ENCODE results near the gene HOXA5.

HOXA5 gene

GRCh38 chr7:27160145-27160545 is 16.7 kb upstream of the HOXA5 start:
- no peak for DNase-seq (ENCODE audit: low read depth)

GRCh38 chr7:27159266-27160144 is 16.0 kb upstream of the HOXA5 start:
- DNase-seq (ENCODE audit: low read depth): no peak

GRCh38 chr7:27158436-27159265 is 15.2 kb upstream of the HOXA5 start:
- no peak for DNase-seq (ENCODE audit: low read depth)

- DNase-seq (ENCODE audit: low read depth): no peak
These were observed 14.4 kb upstream of the HOXA5 start for GRCh38 chr7:27157702-27158431.

- peak; percentile 34 for DNase-seq (ENCODE audit: low read depth)
These were observed 13.6 kb upstream of the HOXA5 start for GRCh38 chr7:27156916-27157701.

- DNase-seq (ENCODE audit: low read depth): peak; percentile 77
These were observed 13.0 kb upstream of the HOXA5 start, which contains the start of gene HOXA7 for GRCh38 chr7:27156508-27156898. Gene HOXA7, minus strand, starts transcription at chr7:27156675. Its CDS starts 130 bp downstream, at chr7:27156545.

- DNase-seq (ENCODE audit: low read depth): peak; percentile 52
These were observed 12.5 kb upstream of the HOXA5 start for GRCh38 chr7:27155816-27156507.

GRCh38 chr7:27154901-27155815 is 11.7 kb upstream of the HOXA5 start:
- no peak for DNase-seq (ENCODE audit: low read depth)

- DNase-seq (ENCODE audit: low read depth): no peak
These were observed 10.9 kb upstream of the HOXA5 start for GRCh38 chr7:27154369-27154768.

GRCh38 chr7:27153526-27153925 is 10.0 kb upstream of the HOXA5 start:
- no peak for DNase-seq (ENCODE audit: low read depth)

GRCh38 chr7:27152816-27153442 is 9.4 kb upstream of the HOXA5 start:
- DNase-seq (ENCODE audit: low read depth): no peak

GRCh38 chr7:27151931-27152815 is 8.7 kb upstream of the HOXA5 start, which contains the start of gene HOXA3:
Gene HOXA3, minus strand, starts transcription at chr7:27152583. Its CDS starts 41,943 bp downstream, at chr7:27110640.
- peak; percentile 86 for DNase-seq (ENCODE audit: low read depth)

- peak; percentile 13 for DNase-seq (ENCODE audit: low read depth)
These were observed 8.0 kb upstream of the HOXA5 start for GRCh38 chr7:27151341-27151930.

GRCh38 chr7:27150568-27151340 is 7.3 kb upstream of the HOXA5 start:
- peak; percentile 84 for DNase-seq (ENCODE audit: low read depth)

GRCh38 chr7:27149842-27150567 is 6.5 kb upstream of the HOXA5 start:
- no peak for DNase-seq (ENCODE audit: low read depth)
